HG03175 (cell line): ENCODE results near the gene MRPL54.
A peak's percentile ranks its signal among the peaks of the same experiment; 100 is the strongest.
"Not testable (repeated sequence)": the region's sequence is repeated elsewhere in the genome, so short reads cannot be mapped to it uniquely, and the experiment has no call there.

ENCODE experiments used
- ATAC-seq: cut with Tn5 transposase; IDR thresholded peaks from one replicate; pipeline ENCODE4 v1.9.1; 2021; ENCODE audit warnings: mild to moderate bottlenecking, moderate library complexity; ENCODE audit not compliant: unreplicated experiment

Gene MRPL54

GRCh38 chr19:3738477-3739220 lies 23.8 kb upstream of the MRPL54 start:
- no peak for ATAC-seq

DNA sequence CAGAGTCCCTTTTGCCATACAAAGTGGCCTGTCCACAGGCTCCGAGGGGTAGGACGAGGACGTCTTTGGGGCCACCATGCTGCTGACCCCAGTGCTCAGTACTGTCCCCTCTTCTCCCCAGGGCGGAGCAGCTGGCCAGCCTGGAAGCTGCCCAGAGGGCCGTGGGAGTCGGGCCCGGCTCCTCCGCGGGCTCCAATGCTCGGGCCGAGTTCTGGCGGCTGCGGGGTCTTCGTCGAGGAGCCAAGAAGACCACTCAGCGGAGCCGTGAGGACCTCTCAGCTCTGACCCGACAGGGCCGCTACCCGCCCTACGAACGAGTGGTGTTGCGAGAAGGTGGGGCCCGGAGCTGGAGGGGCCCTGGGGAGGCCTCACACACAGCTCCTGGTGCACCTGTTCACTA lies 22.1 kb upstream of the MRPL54 start:
- no peak for ATAC-seq

GRCh38 chr19:3743486-3743885 lies 19.0 kb upstream of the MRPL54 start:
- no peak for ATAC-seq

DNA sequence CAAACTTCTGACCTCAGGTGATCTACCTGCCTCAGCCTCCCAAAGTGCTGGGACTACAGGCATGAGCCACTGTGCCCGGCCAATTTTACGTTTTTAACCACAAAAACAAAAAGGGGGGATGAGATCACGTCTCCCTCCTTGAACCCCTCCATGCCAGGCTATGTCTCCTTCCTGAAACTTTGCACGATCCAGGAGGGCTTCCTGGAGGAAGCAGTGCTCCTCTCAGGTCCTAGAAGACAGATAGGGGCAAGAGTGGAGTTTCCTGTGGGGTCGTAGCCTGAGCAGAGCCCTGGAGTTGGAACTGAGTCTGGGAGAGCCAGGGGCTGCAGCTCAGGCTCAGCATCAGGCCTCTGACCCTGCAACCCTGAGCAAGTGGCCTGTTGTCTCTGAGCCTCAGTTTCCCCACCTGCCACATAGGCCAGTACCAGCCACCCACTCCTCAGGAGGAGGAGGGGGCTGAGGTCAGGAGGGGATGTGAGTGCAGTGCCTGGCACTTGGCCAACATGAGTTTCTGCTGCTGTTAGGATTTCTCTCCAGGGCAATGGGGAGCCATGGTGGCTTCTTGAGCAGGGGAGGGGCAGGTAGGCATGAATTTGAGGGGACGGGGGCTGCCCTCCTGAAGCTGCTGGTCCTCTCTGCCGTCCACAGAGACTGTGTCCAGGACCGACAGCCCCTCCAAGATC lies 17.0 kb upstream of the MRPL54 start:
- no peak for ATAC-seq

DNA sequence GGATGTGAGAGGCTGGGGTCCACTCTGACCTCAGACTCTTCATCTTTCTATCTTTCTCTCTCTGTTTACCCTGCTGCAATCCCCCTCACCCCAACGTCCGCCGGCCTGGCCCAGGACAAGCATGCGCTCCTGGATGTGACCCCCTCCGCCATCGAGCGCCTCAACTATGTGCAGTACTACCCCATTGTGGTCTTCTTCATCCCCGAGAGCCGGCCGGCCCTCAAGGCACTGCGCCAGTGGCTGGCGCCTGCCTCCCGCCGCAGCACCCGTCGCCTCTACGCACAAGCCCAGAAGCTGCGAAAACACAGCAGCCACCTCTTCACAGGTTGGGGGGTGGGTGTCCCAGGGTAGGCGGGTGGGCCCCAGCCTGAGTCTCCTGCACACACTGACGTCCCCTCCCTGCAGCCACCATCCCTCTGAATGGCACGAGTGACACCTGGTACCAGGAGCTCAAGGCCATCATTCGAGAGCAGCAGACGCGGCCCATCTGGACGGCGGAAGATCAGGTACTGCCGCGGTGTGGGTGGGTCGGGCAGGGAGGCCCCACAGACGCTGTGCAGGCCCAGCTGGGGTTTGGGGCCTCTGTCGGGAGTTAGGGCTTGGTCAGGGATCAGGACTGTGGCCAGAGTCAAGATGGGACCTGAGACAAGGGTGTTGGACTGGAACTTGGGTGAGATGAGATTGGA lies 16.0 kb upstream of the MRPL54 start:
- ATAC-seq = no peak

- ATAC-seq = no peak
Measured at GRCh38 chr19:3748965-3749364, 13.5 kb upstream of the MRPL54 start.

DNA sequence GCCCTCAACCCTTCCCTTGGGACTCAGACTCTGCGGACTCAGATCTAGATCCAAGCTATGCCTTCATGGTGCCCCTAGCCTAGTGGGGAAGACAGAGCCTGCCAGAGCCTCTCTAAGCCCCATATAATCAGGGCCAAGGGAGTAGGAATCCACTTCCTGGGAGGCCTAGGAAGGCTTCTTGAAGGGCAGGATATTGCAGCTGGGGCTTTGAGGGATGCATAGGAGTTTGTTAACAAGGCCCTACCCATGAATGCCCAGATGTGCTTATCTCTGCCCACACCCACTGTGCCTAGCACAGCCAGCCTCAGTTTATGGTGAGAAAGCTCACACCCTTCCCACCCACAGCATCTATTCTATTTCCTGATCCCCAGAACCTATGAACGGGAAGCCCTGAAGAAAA lies 12.3 kb upstream of the MRPL54 start:
- ATAC-seq = no peak

- ATAC-seq = no peak
Measured at GRCh38 chr19:3751236-3751635, 11.2 kb upstream of the MRPL54 start.

DNA sequence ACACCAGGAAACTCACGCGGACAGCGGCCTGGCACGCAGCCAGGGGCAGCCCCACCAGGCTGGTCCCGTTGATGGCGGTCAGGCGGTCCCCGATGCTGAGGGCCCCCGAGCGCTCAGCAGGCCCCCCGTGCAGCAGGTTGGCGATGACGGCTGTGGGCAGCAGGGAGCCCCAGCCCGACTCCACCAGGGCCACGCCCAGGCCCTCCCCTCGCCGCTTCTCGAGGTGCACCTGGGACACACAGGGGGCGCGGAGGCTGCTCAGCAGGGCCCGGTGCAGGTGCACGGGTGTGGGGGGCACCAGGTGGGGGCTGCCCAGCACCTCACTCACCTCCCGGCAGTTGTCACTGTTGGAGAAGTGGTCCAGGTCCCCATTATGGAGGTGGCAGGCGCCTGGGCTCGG lies 10.0 kb upstream of the MRPL54 start:
- no peak for ATAC-seq

- no peak for ATAC-seq
Measured at GRCh38 chr19:3753631-3754410, 8.7 kb upstream of the MRPL54 start.

- ATAC-seq = not testable (repeated sequence)
Measured at GRCh38 chr19:3757705-3758104, 4.8 kb upstream of the MRPL54 start.

DNA sequence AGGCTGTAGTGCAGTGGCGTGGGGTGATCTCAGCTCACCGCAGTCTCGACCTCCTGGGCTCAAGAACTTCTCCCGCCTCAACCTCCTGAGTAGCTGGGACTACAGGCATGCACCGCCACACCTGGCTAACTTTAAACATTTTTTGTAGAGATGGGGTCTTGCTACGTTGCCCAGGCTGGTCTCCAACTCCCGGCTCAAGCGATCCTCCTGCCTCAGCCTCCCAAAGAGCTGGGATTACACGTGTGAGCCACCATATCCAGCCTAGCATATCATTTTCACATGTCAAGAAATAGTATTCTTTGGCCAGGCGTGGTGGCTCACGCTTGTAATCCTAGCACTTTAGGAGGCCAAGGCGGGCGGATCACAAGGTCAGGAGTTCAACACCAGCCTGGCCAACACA lies 4.2 kb upstream of the MRPL54 start:
- not testable (repeated sequence) for ATAC-seq

GRCh38 chr19:3759482-3760254 lies 2.8 kb upstream of the MRPL54 start:
- no peak for ATAC-seq

GRCh38 chr19:3760871-3761361 lies 1.6 kb upstream of the MRPL54 start:
- ATAC-seq = no peak

DNA sequence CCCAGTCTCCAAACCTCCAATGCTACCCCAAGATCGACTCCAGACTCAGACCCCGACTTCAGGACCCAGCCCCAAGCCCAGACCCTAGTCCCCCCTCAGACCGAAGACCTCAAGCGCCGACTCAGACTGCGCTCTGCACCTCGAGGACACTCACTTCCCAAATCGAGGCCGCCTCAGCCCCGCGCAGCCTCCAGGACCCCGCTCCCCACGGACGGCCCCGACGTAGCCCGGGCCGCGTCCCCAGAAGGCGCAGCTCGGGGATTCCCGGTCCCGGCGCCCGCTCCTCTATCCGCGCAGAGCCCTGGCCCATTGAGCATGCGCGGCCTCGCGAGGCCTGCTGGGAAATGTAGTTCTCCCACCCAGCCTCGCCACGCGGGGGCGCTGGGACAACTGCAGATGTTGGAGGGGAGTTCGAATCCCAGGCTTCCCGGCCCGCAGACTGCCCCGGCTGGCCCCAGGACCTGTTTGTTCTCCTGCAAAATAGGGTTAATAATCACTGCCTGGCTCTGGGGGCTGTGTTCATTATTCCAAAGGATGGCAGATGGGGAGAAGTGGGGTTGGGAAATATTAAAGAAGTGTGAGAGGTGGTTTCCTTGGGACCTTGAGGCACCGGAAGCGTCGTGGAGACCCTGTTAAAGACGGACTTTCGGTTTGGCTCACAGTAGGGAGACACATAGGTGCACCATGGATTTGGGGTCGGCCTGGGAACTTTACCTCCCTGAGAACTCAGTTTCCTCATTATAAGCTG lies 926 bp upstream of the MRPL54 start, which contains the start of gene APBA3:
TSS of gene APBA3 (minus strand) at position 311 of the 748 bp plus-strand sequence. CDS start 1,428 bp downstream, outside the sequence.
- peak; percentile 44 for ATAC-seq

- no peak for ATAC-seq
Measured at GRCh38 chr19:3762130-3762473, 380 bp upstream of the MRPL54 start.

DNA sequence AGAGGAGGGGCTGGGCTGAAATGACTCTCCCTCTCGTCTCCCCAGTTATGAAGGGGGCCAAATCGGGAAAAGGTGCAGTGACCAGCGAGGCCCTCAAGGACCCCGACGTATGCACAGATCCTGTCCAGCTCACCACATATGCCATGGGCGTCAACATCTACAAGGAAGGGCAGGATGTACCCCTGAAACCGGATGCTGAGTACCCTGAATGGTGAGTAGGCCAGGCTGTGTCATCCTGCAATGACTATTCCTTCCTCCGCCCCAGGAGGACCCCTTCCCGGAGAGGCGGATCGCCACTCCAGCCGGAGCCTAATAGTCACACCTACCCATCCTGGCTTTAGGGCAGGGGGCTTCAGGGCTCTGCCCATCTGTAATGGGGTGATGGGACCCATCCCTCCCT lies 2.6 kb downstream of the MRPL54 start:
- ATAC-seq = no peak

DNA sequence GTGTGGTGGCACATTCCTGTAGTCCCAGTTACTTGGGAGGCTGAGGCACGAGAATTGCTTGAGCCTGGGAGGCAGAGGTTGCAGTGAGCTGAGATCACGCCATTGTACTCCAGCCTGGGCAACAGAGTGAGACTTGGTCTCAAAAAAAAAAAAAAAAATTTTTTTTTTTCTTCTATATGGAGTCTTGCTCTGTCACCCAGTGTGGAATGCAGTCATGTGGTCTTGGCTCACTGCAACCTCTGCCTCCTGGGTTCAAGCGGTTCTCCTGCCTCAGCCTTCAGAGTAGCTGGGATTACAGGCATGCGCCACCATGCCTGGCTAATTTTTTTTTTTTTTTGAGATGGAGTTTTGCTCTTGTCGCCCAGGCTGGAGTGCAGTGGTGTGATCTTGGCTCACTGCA lies 3.3 kb downstream of the MRPL54 start:
- not testable (repeated sequence) for ATAC-seq

- ATAC-seq = no peak
Measured at GRCh38 chr19:3766520-3766919, 4.0 kb downstream of the MRPL54 start.

- no peak for ATAC-seq
Measured at GRCh38 chr19:3767050-3767449, 4.6 kb downstream of the MRPL54 start.
